ENCODE data around the gene MDM2. TPM values are rescaled to one million over a fixed set of nuclear protein-coding genes. Genes with fewer than 3 reads are reported as not detected.

MDM2 gene
- 123 TPM in 2 replicates for total RNA-seq
- long read RNA-seq, full-length matches to known transcripts: 18 of 30 reads
- long read RNA-seq, partial matches to known transcripts: 4 of 30 reads
- long read RNA-seq, other reads (novel, unspliced or antisense): 8 of 30 reads

DNA sequence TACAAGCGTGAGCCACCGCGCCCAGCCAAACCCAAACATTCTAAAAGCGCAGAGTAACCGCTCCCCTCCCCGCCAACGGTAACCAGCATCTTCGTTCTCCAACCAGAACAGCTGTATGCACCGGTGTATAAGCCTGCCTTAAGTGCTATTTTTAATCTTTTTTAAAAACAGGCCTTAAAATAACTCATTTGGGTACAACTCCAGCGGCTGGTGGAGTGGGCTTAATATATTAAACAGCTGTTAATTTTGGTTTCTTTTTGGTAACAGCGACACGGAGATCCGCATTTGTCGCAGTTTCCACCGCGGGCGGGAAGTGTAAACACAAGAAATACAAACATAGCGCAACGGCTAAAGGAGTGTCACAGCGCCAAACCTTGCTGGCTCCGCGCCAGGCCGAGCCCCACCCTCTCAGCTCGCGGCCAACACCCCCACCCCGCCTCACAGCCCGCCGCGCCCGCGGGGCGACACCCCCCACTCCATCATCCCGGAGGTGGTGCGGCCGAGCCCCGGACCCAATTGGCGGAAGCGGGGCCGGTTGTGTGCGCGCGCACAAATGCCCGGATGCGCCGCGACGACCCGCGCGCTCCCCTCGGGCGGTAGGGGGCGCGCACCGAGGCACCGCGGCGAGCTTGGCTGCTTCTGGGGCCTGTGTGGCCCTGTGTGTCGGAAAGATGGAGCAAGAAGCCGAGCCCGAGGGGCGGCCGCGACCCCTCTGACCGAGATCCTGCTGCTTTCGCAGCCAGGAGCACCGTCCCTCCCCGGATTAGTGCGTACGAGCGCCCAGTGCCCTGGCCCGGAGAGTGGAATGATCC is at the start of gene MDM2:
TSS of gene MDM2 (plus strand) at position 602 of the 812 bp plus-strand sequence. CDS start 301 bp downstream, outside the sequence.
- Mint-ChIP-seq H3K27ac (ENCODE audit: unreplicated experiment) (peak within 1 kb of the TSS; percentile 99), H3K27me3 (ENCODE audit: low read depth) (no peaks in the 10 kb centered on the region), H3K4me1 (peaks cover 20% of the 10 kb centered on the region), H3K9me3 (no peaks in the 10 kb centered on the region), H3K4me3 (peak within 1 kb of the TSS; percentile 99), H3K36me3 (ENCODE audit: low read depth) (peaks cover 8% of the 10 kb centered on the region)
- TF ChIP-seq CTCF (conservative IDR thresholded peaks at IDR 0.05): peak; percentile 67
- peak; percentile 89 for DNase-seq (ENCODE audit: low read depth, low spot score)

DNA sequence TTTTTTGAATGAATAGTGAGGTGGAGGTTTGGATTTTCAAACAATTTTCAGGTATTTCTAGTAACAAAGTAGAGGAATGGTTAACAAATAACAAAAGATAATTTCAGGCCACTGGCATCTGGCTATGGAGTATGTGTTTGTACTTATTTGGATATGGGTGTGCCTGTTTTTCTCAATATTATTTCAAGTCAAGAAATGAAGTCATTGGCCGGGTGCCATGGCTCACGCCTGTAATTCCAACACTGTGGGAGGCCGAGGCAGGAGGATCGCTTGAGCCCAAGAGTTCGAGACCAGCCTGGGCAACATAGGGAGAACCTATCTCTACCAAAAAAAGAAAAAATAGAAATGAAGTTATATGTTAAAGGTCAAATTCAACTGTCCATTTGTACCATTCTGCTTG is 48.1 kb upstream of the MDM2 start:
- Mint-ChIP-seq H3K27me3 (ENCODE audit: low read depth) (no peaks in the 10 kb centered on the region), H3K4me1 (no peaks in the 10 kb centered on the region), H3K36me3 (ENCODE audit: low read depth) (peaks cover 8% of the 10 kb centered on the region), H3K9me3 (no peaks in the 10 kb centered on the region), H3K27ac (ENCODE audit: unreplicated experiment) (no peak overlapping the region), H3K4me3 (no peak overlapping the region)
- TF ChIP-seq CTCF (conservative IDR thresholded peaks at IDR 0.05): no peak
- no peak for DNase-seq (ENCODE audit: low read depth, low spot score)

DNA sequence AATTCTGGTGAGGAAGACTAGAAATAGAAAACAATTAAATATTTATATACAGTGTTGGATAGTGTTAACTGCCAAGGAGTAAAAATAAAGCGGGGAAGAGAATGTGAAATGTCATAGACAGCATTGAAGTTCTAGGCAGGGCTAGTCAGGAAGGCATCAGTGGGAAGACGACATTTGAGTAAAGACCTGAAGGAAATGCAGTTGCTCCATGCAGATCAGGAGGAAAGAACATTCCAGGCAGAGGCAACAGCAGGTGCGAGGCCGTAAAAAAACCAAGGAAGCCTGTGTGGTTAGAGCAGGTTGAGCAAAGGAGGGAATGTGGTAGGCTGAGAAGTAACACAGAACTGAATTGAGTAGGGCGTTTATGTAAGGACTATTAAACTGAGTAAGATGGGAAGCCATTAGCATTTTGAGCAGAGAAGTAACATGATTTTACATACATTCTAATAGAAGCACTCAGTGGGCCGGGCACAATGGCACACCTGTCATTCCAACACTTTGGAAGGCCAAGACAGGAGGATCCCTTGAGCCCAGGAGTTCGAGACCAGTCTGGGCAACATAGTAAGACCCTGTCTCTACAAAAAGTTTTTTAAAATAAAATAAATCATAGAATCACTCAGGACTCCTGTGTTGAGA is 47.1 kb upstream of the MDM2 start:
- peaks cover 6% of the 10 kb centered on the region for H3K36me3 Mint-ChIP-seq (ENCODE audit: low read depth)
- no peaks in the 10 kb centered on the region for H3K4me1 Mint-ChIP-seq
- TF ChIP-seq CTCF (conservative IDR thresholded peaks at IDR 0.05): no peak
- no peaks in the 10 kb centered on the region for H3K9me3 Mint-ChIP-seq
- H3K27ac Mint-ChIP-seq (ENCODE audit: unreplicated experiment): no peak overlapping the region
- DNase-seq (ENCODE audit: low read depth, low spot score): no peak
- no peaks in the 10 kb centered on the region for H3K27me3 Mint-ChIP-seq (ENCODE audit: low read depth)
- no peak overlapping the region for H3K4me3 Mint-ChIP-seq

DNA sequence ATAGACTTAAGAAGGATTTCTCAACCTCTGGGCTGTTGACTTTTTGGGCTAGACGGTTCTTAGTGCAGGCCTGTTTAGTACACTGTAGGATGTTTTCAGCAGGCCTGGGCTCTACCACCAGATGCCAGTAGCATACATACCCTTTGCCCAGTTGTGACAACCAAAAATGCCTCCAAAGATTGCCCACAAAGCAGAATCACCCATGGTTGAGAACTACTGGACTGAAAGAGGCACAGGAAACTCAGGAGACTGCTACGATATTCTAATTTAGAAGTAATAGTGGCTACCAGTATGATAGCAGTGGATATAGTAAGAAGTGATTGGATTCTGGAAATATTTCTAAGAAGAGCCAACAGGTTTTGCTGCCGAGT is 46.5 kb upstream of the MDM2 start:
- Mint-ChIP-seq H3K27me3 (ENCODE audit: low read depth) (no peaks in the 10 kb centered on the region), H3K9me3 (no peaks in the 10 kb centered on the region), H3K27ac (ENCODE audit: unreplicated experiment) (no peak overlapping the region)

More for the DNA sequence above, 46.5 kb upstream of the MDM2 start:
- DNase-seq (ENCODE audit: low read depth, low spot score): no peak
- Mint-ChIP-seq H3K36me3 (ENCODE audit: low read depth) (peaks cover 6% of the 10 kb centered on the region), H3K4me3 (no peak overlapping the region), H3K4me1 (no peaks in the 10 kb centered on the region)
- no peak for TF ChIP-seq CTCF (conservative IDR thresholded peaks at IDR 0.05)

Data from neural crest cell (in vitro differentiated cells).